Stimulated activated CD8-positive, alpha-beta memory T cell treated with anti-CD3 and anti-CD28 coated beads, Interleukin-7, amount 100 ng/mL, for 24 hours (primary cell): ENCODE results near the gene HERC6.
"Not testable (repeated sequence)": the region's sequence is repeated elsewhere in the genome, so short reads cannot be mapped to it uniquely, and the experiment has no call there.

ENCODE experiments used
- DNase-seq: peaks from one replicate; pipeline ENCODE4 v3.0.0-alpha.2; 2020; ENCODE audit warnings: low read depth

HERC6 gene

GRCh38 chr4:88378691-88379559, at the start of gene HERC6:
HERC6 (plus strand) TSS chr4:88378852; CDS start chr4:88378922, 70 bp downstream.
- DNase-seq: peak; percentile 42

GRCh38 chr4:88333741-88334405, 44.8 kb upstream of the HERC6 start:
- no peak for DNase-seq

GRCh38 chr4:88335092-88335665, 43.5 kb upstream of the HERC6 start:
- no peak for DNase-seq

GRCh38 chr4:88341227-88342192, 37.1 kb upstream of the HERC6 start:
- DNase-seq: no peak

- DNase-seq: not testable (repeated sequence)
Observed at GRCh38 chr4:88346902-88347301, 31.8 kb upstream of the HERC6 start.

GRCh38 chr4:88348761-88349160, 29.9 kb upstream of the HERC6 start:
- not testable (repeated sequence) for DNase-seq

- DNase-seq: no peak
Observed at GRCh38 chr4:88350786-88351185, 27.9 kb upstream of the HERC6 start.

- no peak for DNase-seq
Observed at GRCh38 chr4:88352062-88352740, 26.5 kb upstream of the HERC6 start.

- no peak for DNase-seq
Observed at GRCh38 chr4:88353324-88353723, 25.3 kb upstream of the HERC6 start.

GRCh38 chr4:88356771-88357170, 21.9 kb upstream of the HERC6 start:
- DNase-seq: no peak

GRCh38 chr4:88357262-88357661, 21.4 kb upstream of the HERC6 start:
- no peak for DNase-seq

- DNase-seq: no peak
Observed at GRCh38 chr4:88359558-88359957, 19.1 kb upstream of the HERC6 start.

GRCh38 chr4:88360256-88360655, 18.4 kb upstream of the HERC6 start:
- no peak for DNase-seq

GRCh38 chr4:88360791-88361190, 17.9 kb upstream of the HERC6 start:
- no peak for DNase-seq

GRCh38 chr4:88361217-88361773, 17.4 kb upstream of the HERC6 start:
- DNase-seq: not testable (repeated sequence)

- DNase-seq: no peak
Observed at GRCh38 chr4:88366460-88366859, 12.2 kb upstream of the HERC6 start.

GRCh38 chr4:88367826-88368225, 10.8 kb upstream of the HERC6 start:
- no peak for DNase-seq

- DNase-seq: not testable (repeated sequence)
Observed at GRCh38 chr4:88369180-88369812, 9.4 kb upstream of the HERC6 start.

GRCh38 chr4:88381123-88381522, 2.5 kb downstream of the HERC6 start:
- DNase-seq: no peak

- DNase-seq: no peak
Observed at GRCh38 chr4:88382621-88383020, 4.0 kb downstream of the HERC6 start.
